HL-60/S4 treated with phorbol 12-myristate 13-acetate at 8.2 ng/mL for 4 days and 3 days (cell line): ENCODE data around the gene RTN4R.
"Not testable (repeated sequence)": the region's sequence is repeated elsewhere in the genome, so short reads cannot be mapped to it uniquely, and the experiment has no call there.

Experiments
- in situ Hi-C: fragments of 300-500 bp; cut with MboI; formaldehyde crosslinking; loops from 2 replicates; pipeline ENCODE4 v1.15.0; 2022; ENCODE audit warnings: low sequenced_read_pairs

Gene RTN4R

DNA sequence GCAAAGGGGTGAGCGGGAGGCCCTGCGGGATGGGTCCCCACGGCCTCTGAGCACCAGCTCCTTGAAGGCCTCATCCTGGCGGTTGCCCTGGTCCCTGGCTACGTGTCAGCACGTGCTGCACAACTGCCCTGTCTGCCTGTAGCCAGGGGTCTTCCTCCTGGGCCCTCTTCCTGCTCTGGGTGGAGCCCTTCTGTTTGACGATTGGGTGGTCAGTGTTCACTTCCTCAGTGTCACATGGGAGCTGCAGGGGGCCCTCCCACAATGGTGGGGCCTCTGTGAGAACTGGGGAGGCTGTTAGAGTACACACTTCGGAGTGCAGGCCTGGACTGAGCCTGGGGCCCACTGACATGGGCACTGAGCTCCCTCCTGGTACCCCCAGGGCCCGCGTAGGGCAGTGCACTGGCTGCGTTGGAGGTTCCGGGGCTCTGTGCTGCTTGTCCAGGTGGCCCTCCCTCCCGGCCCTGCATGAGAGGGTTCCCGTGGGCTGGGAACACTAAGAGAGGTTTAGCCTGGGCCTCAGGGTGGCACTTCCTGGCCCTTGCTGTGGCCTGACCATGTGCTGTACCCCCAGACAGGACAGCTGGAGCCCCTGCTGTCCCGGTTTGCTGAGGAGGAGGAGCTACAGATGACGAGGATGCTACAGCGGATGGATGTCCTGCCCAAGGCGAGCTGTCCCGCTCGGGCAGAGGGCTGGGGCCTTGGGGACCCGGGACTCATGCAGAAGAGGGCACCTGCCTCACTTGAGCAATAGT is 38.0 kb upstream of the RTN4R start:
- in situ Hi-C loops = no loop called here

DNA sequence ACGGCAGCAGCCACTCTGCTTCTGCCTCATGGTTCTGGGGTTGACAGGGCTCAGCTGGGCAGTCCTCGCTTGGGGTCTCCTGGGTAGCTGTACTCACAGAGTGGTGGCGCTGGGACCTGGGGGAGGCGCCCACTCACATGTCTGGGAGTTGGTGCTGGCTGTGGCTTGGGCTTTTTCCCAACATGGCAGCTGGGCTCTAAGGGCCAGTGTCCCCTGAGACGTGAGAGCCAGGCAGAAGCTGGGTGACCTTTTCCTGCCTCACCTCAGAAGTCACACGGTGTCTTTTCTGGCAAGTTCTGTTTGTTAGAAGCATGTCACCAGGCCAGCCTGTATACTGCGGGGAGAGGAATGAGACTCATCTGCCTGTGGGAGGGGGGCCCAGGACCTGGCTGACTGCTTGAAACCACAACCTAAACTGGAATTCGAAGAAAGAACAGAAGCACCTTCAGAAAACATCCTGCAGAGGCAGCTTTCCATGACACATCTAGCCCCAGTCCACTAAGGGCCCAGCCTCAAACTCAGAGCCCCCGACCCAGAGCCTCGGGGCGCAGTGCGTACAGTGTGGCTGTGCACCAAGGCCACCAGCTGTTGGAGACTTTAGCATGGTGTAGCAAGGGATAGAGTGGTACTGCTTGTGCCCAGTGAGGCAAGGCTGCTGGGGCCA is 37.2 kb upstream of the RTN4R start:
- in situ Hi-C loops = not testable (repeated sequence)

DNA sequence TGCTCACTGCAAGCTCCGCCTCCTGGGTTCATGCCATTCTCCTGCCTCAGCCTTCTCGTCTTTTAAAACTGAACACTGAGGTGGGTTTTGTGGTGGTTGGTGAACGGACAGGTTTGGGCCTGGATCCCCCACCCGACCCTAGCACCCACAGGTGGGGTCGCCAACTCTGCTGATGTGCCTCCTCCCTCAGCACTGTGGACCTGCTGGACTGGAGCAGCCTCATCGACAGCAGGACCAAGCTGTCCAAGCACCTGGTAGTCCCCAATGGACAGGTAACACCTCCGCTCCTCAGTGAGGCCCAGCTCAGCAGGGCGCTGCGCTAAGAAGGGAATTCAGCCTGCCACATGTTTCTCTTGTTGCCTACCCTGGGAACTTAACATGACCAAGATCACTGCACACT is 36.5 kb upstream of the RTN4R start:
- in situ Hi-C loops = no loop called here

DNA sequence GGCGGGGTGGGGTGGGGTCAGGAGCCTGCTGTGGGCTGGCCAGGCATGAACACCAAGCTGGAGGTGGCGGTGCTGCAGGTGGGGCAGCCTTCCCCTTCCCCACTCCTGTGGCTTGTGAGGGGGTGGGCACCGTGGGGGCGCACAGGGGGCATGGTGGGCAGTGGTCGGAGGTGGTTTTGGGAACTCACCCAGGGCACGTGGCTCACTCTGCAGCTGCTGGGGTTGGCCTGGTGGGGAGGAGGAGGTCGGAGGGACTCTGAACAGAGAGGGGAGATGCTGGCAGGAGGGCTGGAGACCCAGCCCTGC is 35.1 kb upstream of the RTN4R start:
- in situ Hi-C loops = not testable (repeated sequence)

DNA sequence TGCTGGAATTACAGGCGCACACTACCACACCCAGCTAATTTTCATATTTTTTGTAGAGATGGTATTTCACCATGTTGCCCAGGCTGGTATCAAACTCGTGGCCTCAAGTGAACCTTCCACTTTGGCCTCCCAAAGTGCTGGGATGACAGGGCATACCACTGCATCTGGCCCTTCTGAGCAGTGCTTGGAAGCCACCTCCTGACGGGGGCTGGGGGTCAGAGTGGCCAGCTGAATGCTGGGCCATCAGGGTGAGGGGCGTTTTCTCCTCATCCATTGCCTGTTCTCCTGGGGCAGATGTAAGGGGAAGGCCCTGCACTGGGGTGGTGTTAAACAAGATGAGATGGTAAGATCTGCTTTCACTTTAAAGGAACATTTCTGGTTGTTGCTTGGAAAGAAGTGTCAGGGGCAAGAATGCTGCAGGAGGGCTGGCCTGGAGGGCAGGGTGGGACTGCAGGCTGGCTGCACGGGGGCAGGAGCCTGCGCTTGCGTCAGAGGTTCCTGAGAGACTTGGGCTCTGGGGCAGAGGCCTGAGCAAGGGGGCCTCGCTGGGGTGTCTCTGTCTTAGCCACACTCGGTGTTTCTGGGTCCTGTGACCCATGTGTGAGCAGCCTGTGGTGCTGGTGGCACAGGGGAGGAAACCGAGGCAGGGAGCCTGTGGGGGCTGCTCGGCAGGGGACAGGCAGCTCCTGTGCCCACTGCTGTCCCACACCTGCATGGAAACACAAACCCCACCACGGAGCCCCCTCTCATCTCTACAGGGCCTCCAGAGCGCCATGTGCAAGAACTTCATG is 34.5 kb upstream of the RTN4R start:
- in situ Hi-C loops = no loop called here

DNA sequence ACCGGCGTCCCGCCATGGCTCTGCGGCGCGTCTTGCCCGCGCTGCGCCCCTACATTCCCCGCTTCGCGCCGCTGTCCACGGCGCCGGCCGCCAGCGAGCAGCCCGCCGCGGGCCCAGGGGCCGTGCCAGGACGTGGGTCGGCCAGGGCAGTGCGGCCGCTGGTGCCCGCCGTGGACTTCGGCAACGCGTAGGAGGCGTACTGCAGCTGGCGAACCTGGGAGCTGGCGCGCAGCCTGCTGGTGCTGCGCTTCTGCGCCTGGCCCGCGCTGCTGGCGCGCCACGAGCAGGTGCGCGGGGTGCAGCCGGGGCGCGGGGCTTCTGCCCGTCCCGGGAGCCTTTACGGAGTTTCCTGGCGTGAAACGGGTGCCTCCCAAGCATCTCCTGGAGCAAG is 31.6 kb upstream of the RTN4R start:
- in situ Hi-C loops = no loop called here

DNA sequence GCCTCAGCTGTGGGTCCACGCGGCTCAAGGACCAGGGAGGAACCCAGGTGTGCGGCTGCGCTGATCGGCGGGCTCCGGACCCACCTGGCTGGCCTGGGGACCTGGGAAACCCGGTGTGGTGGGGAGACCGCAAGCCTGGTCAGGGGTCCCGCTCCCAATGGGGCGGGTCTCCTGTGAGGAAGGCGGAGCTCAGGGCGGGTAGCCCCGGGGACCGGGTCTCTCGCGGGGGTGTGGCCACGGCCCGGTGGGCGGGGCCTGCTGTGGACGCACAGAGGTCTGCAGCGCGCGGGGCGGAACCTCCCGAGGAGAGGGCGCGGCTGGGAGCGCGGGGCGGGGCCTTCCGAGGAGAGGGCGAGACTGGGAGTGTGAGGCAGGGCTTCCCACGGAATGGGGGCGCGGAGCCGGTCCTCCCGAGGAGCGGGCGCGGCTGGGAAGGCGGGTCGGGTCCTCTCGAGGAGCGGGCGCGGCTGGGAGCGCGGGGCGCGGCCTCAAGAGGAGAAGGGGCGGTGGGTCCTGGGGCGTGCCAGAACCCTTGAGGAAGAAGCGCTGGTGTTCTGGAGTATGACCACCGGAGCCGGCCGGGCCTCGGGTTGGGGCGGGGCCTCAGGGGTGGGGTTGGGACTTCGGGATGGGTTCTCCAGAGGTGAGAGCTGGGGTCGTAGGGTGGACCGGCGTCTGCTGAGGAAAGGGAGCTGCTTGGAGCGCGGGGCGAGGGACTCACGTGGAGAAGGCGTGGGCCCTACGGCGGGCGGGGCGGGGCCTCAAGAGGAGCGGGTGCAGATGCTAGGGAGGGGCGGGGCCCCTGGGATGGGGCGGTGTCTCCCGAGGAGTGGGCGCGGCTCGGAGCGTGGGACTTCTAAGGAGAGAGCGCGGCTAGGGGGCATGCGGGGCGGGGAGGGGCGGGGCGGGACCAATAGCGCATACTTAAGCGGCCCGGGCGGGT is 31.0 kb upstream of the RTN4R start:
- in situ Hi-C loops = no loop called here

DNA sequence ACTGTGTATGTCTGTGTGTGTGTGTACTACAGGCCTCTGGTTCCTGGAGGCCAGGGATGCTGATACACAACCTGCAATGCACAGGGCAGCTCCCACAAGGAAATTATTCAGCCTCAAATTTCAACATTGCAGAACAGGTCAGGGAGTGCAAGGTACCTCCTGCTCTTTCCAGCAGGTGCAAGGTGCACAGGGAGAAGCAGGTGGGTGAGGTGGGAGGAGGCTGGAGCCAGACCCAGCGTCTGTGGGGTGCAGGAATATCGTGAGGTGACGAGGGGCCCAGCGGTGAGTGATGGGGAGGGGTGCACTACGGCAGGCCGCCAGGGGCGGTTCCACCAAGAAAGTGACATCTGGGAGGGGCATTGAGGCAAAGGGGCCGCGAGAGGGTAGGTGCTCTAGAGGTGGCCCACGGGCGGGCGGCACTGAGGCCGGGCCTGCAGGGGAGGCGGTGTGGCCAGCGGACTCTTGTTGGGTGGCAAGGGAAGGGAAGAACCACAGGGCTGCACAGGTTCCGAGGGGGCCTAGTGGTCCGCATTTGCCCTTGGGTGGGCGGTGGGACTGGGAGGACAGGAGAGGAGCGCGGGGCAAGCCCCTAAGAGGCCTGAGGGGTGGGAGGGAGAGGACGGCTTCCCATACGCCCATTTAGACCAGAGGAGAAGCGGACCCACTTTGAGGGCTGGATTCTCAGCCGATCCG is 30.1 kb upstream of the RTN4R start:
- in situ Hi-C loops = no loop called here

DNA sequence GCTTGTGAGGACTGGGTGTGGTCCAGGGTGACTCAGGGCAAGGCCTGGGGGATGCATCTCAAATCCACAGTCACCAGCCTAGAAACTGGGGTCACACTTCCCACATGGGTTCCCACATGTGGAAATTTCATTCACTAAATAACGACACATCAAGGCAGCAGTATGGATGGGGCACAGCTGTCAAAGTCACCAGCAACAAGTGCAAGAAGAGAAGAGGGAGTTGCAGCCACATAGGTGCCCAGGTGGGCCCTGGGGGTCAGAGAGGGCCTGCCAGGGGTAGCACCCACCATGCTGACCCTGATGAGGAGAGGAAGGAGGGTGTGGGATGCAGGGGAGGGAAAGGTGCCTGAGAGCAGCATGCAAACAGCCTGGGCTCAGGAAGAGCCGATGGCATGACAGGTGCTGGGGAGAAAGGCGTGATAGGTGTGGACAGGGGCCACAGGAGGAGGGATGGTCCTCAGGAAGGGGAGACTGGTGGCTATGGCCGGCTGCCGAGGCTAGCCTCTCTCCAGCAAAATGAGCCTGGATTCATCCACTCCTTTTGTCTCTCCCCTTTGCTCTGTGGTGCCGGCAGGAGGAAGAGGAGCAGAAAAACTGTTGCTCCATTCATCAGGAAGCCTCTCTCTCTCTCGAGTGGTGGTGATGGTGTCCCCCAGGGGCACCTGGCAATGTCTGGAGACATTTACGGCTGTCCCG is 29.4 kb upstream of the RTN4R start:
- in situ Hi-C loops = no loop called here

DNA sequence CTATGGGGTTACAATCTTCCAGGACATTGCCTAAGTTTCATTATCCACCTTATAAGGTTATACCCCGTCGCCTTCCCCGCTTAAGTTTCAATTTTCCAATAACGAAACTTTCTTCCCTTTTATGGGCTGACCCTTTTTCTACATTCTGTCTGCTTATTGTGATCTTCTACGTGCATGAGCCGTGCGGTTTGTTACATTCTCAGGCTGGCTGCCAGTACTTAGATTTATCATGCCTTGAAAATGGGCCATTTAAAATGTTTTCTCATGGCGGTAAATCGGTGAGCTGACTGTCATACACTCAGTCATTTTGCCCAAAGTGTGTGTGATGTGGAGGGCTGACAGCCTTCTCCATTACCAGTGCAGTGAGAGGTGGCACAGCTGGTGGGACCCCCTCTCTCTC is 28.5 kb upstream of the RTN4R start:
- in situ Hi-C loops = no loop called here

DNA sequence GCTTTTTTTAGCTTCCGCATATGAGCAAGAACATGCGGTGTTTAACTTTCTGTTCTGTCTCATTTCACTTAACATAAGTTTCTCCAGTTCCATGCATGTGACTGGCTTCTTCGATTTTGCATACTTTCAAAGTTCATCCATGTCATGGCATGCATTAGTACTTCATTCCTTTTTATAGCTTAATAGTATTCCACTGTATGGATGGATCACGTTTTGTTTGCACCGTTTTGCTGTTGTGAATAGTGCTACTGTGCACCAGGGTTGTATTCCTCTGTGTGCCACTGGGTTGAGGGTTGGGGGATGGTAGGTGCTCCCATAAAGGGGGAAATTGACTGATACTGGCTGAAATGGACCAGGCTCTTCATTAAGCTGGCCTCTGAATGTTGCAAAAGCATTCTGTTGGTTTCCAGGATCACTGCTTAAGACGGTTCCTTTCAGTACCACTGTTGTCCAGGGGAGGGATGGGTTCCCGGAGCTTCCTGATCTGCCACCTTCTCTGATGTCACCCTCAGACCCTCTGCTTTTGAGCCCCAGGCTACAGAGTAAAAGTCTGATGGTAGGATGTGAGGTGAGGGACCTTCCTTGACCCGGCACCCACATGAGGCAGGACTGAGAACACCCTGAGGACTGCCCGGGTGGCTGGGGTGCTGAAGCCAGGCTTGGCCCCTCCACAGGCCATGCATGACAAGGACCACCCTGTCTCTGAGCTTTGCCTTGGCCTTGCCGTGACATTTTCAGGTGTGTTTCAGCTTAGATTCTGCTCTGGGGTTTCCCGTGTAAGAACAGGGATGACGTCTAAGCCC is 27.3 kb upstream of the RTN4R start:
- in situ Hi-C loops = no loop called here

DNA sequence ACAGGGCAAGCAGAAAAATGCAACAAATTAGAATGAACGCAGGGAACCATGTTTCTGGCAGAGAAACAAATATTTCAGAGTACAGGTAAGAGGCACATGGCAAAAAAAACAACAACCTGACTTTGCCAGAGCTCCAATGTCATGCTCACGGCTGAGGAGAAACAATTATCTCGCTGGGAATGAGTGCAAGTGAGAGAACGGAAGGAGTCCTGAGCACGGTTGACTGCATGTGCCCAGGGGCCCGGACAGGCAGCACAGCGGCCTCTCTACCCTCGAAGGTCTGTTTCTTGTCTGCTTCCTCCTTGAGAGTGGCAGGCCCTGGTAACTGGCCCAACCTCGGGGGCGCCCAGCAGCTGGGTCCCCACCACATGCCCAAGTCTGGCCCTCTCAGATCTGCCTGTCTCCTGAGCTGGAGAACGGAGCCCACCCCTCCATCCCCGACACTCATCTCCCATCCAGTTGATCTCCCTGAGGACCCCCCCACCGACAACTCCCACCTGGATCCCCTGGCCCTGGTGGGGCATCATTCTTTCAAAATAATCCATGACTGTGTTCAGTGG is 24.6 kb upstream of the RTN4R start:
- in situ Hi-C loops = no loop called here

DNA sequence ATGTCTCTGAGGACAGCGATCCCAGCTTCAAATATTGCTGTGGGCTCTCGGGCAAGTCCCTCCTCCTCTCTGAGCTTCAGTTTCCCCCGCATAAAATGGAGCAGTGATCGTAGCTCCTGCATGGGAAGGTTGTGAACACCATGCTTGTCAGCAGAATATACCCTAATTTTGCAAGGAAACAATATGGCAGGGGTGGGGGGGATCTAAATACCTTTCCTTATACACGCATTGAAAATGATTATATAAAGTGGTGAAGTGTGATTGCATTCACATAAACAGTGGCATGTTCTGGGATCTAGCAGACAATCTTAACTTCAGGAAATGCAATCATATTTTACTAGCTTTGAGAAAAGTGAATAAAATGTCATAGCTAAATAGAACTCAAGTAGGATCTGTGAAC is 24.0 kb upstream of the RTN4R start:
- in situ Hi-C loops = no loop called here

DNA sequence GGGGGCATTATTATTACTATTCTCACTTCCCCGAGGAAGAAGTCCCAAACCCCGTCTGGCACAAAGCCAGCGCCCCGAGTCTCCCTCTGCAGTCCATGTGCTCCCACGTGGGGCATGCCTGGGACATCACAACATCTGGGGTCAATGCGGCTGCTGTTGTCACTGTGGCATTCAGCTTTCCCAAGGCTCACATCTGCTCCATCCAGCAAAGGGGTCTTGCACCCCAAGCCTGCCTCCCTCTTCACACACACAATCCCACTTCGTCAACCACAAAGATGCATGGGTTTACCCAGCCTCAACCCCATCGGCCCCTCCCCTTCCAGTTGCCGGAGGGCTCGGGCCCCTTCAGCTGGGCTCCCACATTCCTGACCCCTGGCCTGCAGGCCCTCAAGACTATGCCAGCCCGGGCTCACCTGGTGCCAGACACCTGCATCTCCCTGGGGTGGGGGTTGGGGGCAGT is 23.5 kb upstream of the RTN4R start:
- in situ Hi-C loops = no loop called here

DNA sequence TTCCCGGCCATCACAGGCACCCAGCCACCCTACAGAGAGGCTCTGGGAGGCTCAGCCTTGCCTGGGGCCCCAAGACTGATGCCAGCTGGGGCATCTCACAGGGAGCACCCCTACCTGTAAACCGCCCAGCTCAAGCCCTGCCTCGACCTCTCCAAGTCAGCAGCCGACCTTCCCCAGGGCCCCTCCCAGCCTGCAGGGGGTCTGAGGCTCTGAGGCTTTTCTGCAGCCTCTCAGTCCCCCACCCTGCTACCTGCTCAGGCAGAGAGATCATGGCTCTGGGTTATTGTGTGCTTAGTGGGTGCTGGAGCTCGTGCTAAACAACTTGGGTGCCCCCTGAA is 23.1 kb upstream of the RTN4R start:
- in situ Hi-C loops = no loop called here

DNA sequence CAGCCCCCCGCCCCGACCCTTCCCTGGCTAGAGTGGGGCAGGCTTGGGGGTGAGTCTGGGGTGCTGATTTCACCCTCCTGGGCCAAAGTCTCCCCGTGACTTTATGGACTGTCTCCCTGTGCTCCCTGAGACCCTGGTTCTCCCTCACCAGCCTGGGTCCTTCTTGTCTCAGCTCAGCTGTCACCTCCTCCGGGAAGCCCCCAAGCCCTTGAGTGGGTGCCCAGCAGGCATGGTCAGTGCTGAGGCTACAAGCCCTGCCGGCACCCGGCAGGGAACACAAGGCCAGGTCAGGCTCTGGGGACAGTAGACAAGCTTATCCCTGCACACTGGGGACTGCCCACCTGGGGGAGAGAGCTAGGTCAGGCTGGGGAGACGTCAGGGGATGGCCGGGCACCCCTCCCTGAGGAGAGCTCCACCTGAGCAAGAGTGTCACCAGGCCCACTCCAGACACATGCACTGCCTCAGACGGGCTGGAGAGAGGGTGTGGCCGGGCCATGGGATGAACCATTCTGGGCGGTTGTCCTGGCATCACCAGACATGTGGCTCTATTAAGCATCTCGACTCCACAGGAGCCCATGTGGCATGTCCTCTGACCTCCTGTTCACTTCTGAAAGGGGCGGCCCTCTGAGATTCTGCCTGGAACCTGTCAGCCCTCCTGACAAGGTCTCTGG is 22.6 kb upstream of the RTN4R start:
- in situ Hi-C loops = no loop called here

DNA sequence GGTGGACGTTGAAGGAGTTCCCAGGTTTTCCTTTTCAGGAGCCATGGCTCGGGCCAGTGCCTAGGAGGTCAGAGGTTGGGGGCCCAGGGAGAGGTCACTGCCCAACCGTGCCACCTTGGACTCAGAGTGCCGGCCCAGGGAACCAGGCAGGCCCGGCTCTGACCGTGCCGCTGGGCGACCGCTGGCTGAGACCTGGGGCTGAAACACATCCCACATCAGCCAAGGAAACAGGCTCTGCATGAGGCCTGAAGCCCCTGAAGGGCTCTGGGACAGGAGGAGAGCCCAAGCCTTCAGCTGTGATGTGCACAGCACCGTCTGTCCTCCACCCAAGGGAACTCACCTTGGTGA is 21.9 kb upstream of the RTN4R start:
- in situ Hi-C loops = no loop called here
